Type B pancreatic cell (in vitro differentiated cells): ENCODE data around the gene MPPED1. TPM values are rescaled to one million over a fixed set of nuclear protein-coding genes. Genes with fewer than 3 reads are reported as not detected.

Experiments used
- DNase-seq: peaks from one replicate; pipeline ENCODE4 v3.0.0; 2021; ENCODE audit warnings: mixed read lengths; ENCODE audit not compliant: unreplicated experiment; ENCODE audit errors: extremely low spot score
- H3K27ac Mint-ChIP-seq: 2 replicates; pipeline ENCODE4 v1.8.0; 2021; ENCODE audit warnings: mild to moderate bottlenecking, mixed read lengths
- H3K27me3 Mint-ChIP-seq: 2 replicates; pipeline ENCODE4 v1.8.0; 2021; ENCODE audit warnings: mixed read lengths
- H3K36me3 Mint-ChIP-seq: 2 replicates; pipeline ENCODE4 v1.8.0; 2021; ENCODE audit warnings: mixed read lengths
- H3K4me1 Mint-ChIP-seq: one replicate; pipeline ENCODE4 v1.8.0; 2021; ENCODE audit warnings: mixed read lengths; ENCODE audit not compliant: unreplicated experiment
- H3K4me3 Mint-ChIP-seq: 2 replicates; pipeline ENCODE4 v1.8.0; 2021; ENCODE audit warnings: mild to moderate bottlenecking, mixed read lengths
- H3K9me3 Mint-ChIP-seq: 2 replicates; pipeline ENCODE4 v1.8.0; 2021; ENCODE audit warnings: mixed read lengths
- CTCF ChIP-seq: fragments of 200-600 bp; sonication (generic); conservative IDR thresholded peaks from 2 replicates; pipeline ENCODE4 v1.5.0; 2021; ENCODE audit warnings: antibody characterized with exemption, mild to moderate bottlenecking
- total RNA-seq: library from RNA; stranded (reverse); gene quantifications from 2 replicates; pipeline ENCODE4 v1.2.1, GENCODE V29; 2021; ENCODE audit warnings: low replicate concordance

Gene MPPED1
- total RNA-seq, 1 donor from 2014 or later, result 1.2 TPM

- no peak overlapping the region for H3K27ac Mint-ChIP-seq
- H3K27me3 Mint-ChIP-seq, result peaks cover 46% of the 10 kb centered on the region
- peaks cover 10% of the 10 kb centered on the region for H3K4me1 Mint-ChIP-seq
Observed at GRCh38 chr22:43429426-43429825, 17.6 kb downstream of the MPPED1 start.

DNA sequence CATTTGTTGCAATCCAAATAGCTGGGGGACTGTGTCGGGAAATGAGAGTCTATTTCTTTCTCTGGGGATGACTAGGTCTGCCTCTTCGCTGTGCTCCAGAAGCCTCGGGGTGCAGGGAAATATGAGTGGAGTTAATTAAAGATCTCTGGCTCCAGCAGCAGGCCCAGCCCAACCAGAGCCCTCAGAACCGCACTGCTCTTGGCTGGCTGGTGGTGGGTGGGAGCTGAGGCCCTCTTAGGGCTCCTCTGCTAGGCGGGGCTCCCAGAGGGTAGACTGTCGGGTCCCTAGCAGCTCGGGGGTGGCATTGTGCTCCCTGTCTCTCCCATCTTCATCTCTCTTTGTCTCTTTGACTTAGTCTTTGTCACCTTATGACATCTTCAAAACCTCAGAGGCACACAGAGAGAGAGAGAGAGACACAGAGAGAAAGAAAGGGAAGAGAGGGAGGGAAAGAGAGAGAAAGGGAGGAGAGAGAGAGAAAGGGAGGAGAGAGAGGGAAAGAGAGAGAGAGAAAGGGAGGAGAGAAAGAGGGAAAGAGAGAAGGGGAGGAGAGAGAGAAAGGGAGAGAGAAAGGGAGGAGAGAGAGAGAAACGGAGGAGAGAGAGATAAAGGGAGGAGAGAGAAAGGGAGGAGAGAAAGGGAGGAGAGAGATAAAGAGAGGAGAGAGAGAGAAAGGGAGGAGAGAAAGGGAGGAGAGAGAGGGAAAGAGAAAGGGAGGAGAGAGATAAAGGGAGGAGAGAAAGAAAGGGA, 20.2 kb downstream of the MPPED1 start:
- H3K4me1 Mint-ChIP-seq, result peaks cover 8% of the 10 kb centered on the region
- no peaks in the 10 kb centered on the region for H3K36me3 Mint-ChIP-seq
- H3K27me3 Mint-ChIP-seq, result peaks cover 49% of the 10 kb centered on the region
- TF ChIP-seq CTCF, result no peak
- H3K9me3 Mint-ChIP-seq, result no peaks in the 10 kb centered on the region
- no peak for DNase-seq
- H3K27ac Mint-ChIP-seq, result no peak overlapping the region
- H3K4me3 Mint-ChIP-seq, result no peak overlapping the region

More at GRCh38 chr22:43429426-43429825, 17.6 kb downstream of the MPPED1 start:
- no peak for TF ChIP-seq CTCF
- Mint-ChIP-seq H3K4me3 (no peak overlapping the region), H3K9me3 (no peaks in the 10 kb centered on the region), H3K36me3 (no peaks in the 10 kb centered on the region)
- DNase-seq, result no peak

- DNase-seq, result no peak
- Mint-ChIP-seq H3K36me3 (no peaks in the 10 kb centered on the region), H3K4me1 (peaks cover 6% of the 10 kb centered on the region), H3K9me3 (no peaks in the 10 kb centered on the region), H3K27ac (no peak overlapping the region), H3K4me3 (no peak overlapping the region), H3K27me3 (peaks cover 53% of the 10 kb centered on the region)
- no peak for TF ChIP-seq CTCF
Observed at GRCh38 chr22:43432883-43433415, 21.1 kb downstream of the MPPED1 start.

GRCh38 chr22:43433451-43434274, 21.8 kb downstream of the MPPED1 start:
- Mint-ChIP-seq H3K4me1 (peaks cover 6% of the 10 kb centered on the region), H3K4me3 (no peak overlapping the region), H3K36me3 (no peaks in the 10 kb centered on the region), H3K9me3 (no peaks in the 10 kb centered on the region), H3K27me3 (peaks cover 60% of the 10 kb centered on the region), H3K27ac (no peak overlapping the region)
- no peak for DNase-seq
- TF ChIP-seq CTCF, result no peak

GRCh38 chr22:43434275-43434927, 22.6 kb downstream of the MPPED1 start:
- H3K36me3 Mint-ChIP-seq, result no peaks in the 10 kb centered on the region
- peaks cover 6% of the 10 kb centered on the region for H3K4me1 Mint-ChIP-seq

More at GRCh38 chr22:43434275-43434927, 22.6 kb downstream of the MPPED1 start:
- Mint-ChIP-seq H3K4me3 (no peak overlapping the region), H3K27me3 (peaks cover 65% of the 10 kb centered on the region), H3K27ac (no peak overlapping the region), H3K9me3 (no peaks in the 10 kb centered on the region)
- TF ChIP-seq CTCF, result no peak
- DNase-seq, result no peak
